Tibial artery (tissue), 4 donors: ENCODE measurements around the gene SEC16A.

ENCODE experiments used
- DNase-seq, 2 donors: peaks; one replicate each; pipeline ENCODE4 v3.0.0-alpha.2; 2019
- H3K27ac ChIP-seq, 2 donors: fragments of 200-600 bp; sonication (generic) in 1 of 2; 1 replicate in 1 of 2; 2 replicates in 1 of 2; pipeline ENCODE4 v1.5.1; 2018 to 2019; ENCODE audit warnings: mild to moderate bottlenecking in 1 of 2
- H3K27me3 ChIP-seq, 2 donors: fragments of 200-600 bp; sonication (generic) in 1 of 2; one replicate each; pipeline versions ENCODE4 v1.5.1 to v1.6.0; 2016 to 2019
- H3K36me3 ChIP-seq, 3 donors: fragments of 200-600 bp; sonication (generic) in 2 of 3; one replicate each; pipeline ENCODE4 v1.5.1; 2016 to 2019; ENCODE audit warnings: mild to moderate bottlenecking in 2 of 3
- H3K4me1 ChIP-seq, 4 donors: fragments of 200-600 bp; sonication (generic) in 2 of 4; 1 replicate in 3 of 4; 2 replicates in 1 of 4; pipeline ENCODE4 v1.5.1; 2016 to 2019
- H3K4me3 ChIP-seq, 2 donors: fragments of 200-600 bp; sonication (generic) in 1 of 2; 1 replicate in 1 of 2; 2 replicates in 1 of 2; pipeline ENCODE4 v1.5.1; 2018 to 2019; ENCODE audit warnings: mild to moderate bottlenecking in 2 of 2
- H3K9me3 ChIP-seq, 3 donors: fragments of 200-600 bp; sonication (generic) in 1 of 3; one replicate each; pipeline ENCODE4 v1.5.1; 2016 to 2019
- CTCF ChIP-seq, 2 experiments: fragments of 200-600 bp in 1 of 2; fragments of 450-650 bp in 1 of 2; IDR thresholded peaks; one replicate each; pipeline ENCODE4 v1.5.1; 2017 to 2019; ENCODE audit warnings: antibody characterized with exemption in 2 of 2, mild to moderate bottlenecking in 1 of 2, moderate library complexity in 1 of 2
- intact Hi-C: fragments of 100-400 bp; cut with DNase I; formaldehyde crosslinking; loops from one replicate; pipeline ENCODE4 v1.15.0; 2023; ENCODE audit warnings: low total_unique reads

Gene SEC16A

GRCh38 chr9:136423432-136424146 is 59.3 kb downstream of the SEC16A start:
- Histone ChIP-seq H3K36me3 (peaks cover 57 to 81% (median 66%) of the 10 kb centered on the region in 3 donors), H3K9me3 (no peaks in the 10 kb centered on the region), H3K4me1 (no peaks in the 10 kb centered on the region), H3K4me3 (no peak overlapping the region), H3K27ac (no peak overlapping the region), H3K27me3 (no peaks in the 10 kb centered on the region)
- no peak for DNase-seq
- no peak for TF ChIP-seq CTCF (IDR thresholded peaks at IDR 0.05)
- intact Hi-C loops, result no loop called here

- no peak overlapping the region for H3K4me3 ChIP-seq
- DNase-seq, result no peak
- H3K36me3 ChIP-seq, result peaks cover 59 to 88% (median 74%) of the 10 kb centered on the region in 3 donors
- no peak overlapping the region for H3K27ac ChIP-seq
- TF ChIP-seq CTCF (IDR thresholded peaks at IDR 0.05), result no peak
- intact Hi-C loops, result no loop called here
- no peaks in the 10 kb centered on the region for H3K4me1 ChIP-seq
- no peaks in the 10 kb centered on the region for H3K27me3 ChIP-seq
- H3K9me3 ChIP-seq, result no peaks in the 10 kb centered on the region
Measured at GRCh38 chr9:136422876-136423275, 60.0 kb downstream of the SEC16A start.

- no peak overlapping the region for H3K4me3 ChIP-seq
- intact Hi-C loops, result no loop called here
- H3K4me1 ChIP-seq, result no peaks in the 10 kb centered on the region
- H3K36me3 ChIP-seq, result peaks cover 70 to 95% (median 81%) of the 10 kb centered on the region in 3 donors
- H3K27ac ChIP-seq, result no peak overlapping the region
- DNase-seq, result no peak
- H3K27me3 ChIP-seq, result no peaks in the 10 kb centered on the region
- TF ChIP-seq CTCF (IDR thresholded peaks at IDR 0.05), result no peak
- H3K9me3 ChIP-seq, result no peaks in the 10 kb centered on the region
Measured at GRCh38 chr9:136421791-136422190, 61.0 kb downstream of the SEC16A start.

GRCh38 chr9:136419092-136419420 is 63.8 kb downstream of the SEC16A start:
- intact Hi-C loops, result no loop called here
- Histone ChIP-seq H3K4me3 (no peak overlapping the region), H3K27me3 (no peaks in the 10 kb centered on the region), H3K9me3 (no peaks in the 10 kb centered on the region), H3K36me3 (peaks cover 88 to 100% (median 96%) of the 10 kb centered on the region in 3 donors), H3K4me1 (no peaks in the 10 kb centered on the region), H3K27ac (no peak overlapping the region)
- TF ChIP-seq CTCF (IDR thresholded peaks at IDR 0.05), result no peak
- DNase-seq, result no peak

- H3K27ac ChIP-seq, result no peak overlapping the region
- TF ChIP-seq CTCF (IDR thresholded peaks at IDR 0.05), result no peak
- no peaks in the 10 kb centered on the region for H3K4me1 ChIP-seq
- no peak overlapping the region for H3K4me3 ChIP-seq
- no peaks in the 10 kb centered on the region for H3K9me3 ChIP-seq
- peaks cover 89 to 100% (median 96%) of the 10 kb centered on the region in 3 donors for H3K36me3 ChIP-seq
- intact Hi-C loops, result no loop called here
- DNase-seq, result no peak
- no peaks in the 10 kb centered on the region for H3K27me3 ChIP-seq
Measured at GRCh38 chr9:136418182-136419091, 64.4 kb downstream of the SEC16A start.
